ENCODE data around the gene SMAP2. TPM values are rescaled to one million over a fixed set of nuclear protein-coding genes. Genes with fewer than 3 reads are reported as not detected.

SMAP2 gene
- total RNA-seq, 1 experiment from 2014 or later: 8.2 TPM

DNA sequence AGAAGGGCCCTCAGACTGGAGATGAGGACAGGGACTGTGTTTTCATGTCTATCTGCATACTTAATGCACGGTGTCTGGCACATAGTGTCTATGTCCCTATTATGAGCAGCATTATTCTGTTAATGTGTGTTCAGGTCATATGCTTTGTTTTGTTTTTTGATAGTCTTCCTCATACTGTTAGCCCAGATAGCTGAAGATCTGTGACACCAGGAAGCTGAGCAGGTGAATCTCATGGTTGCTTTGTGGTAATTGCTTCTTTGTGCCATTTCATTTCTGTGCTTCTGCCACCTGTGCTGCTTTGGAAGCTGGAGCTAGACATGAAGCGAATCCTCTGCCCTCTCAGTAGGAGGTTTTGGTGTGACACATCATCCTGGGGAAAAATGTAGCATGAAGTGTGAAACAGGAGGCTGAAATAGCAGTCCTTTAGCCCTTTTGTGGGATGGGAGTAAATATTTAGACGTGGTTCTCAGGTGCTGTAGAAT lies 15.8 kb downstream of the SMAP2 start:
- Histone ChIP-seq H3K4me1 (ENCODE audit: insufficient read depth, low read length) (no peaks in the 10 kb centered on the region; the same call in 1 of the 2 replicates), H2AK5ac (ENCODE audit: insufficient read length, low read length) (no peak overlapping the region), H3K23me2 (ENCODE audit: insufficient read length, low read depth, low read length, poor library complexity, severe bottlenecking) (no peaks in the 10 kb centered on the region), H2BK12ac (ENCODE audit: insufficient read length, low read depth, low read length) (no peak overlapping the region), H3T11ph (ENCODE audit: low read length) (no peak overlapping the region), H3K27ac (ENCODE audit: insufficient read length, low read depth, low read length) (no peak overlapping the region), H3K56ac (ENCODE audit: insufficient read length, low read depth, low read length) (no peak overlapping the region), H4K5ac (ENCODE audit: insufficient read length, low read depth, low read length) (no peak overlapping the region), H4K91ac (ENCODE audit: insufficient read length, low read depth, low read length) (no peak overlapping the region), H4K8ac (replicated peaks; ENCODE audit: insufficient read length, low read depth, low read length) (no peak overlapping the region), H3K79me1 (ENCODE audit: insufficient read depth, low read depth, low read length, poor library complexity, severe bottlenecking) (no peaks in the 10 kb centered on the region), H2BK5ac (ENCODE audit: insufficient read length, low read length) (no peak overlapping the region), H2AFZ (ENCODE audit: low read length) (no peak overlapping the region), H3K9ac (ENCODE audit: extremely low read depth, insufficient read length, low read length) (no peak overlapping the region), H3K79me2 (ENCODE audit: insufficient read depth, low read length) (no peaks in the 10 kb centered on the region), H3K18ac (ENCODE audit: insufficient read length, low read depth, low read length) (no peak overlapping the region), H3K9me3 (ENCODE audit: control insufficient read depth, low read depth, low read length) (no peaks in the 10 kb centered on the region), H2BK15ac (ENCODE audit: low read depth, low read length) (no peak overlapping the region), H3K23ac (ENCODE audit: insufficient read length, low read depth, low read length) (no peak overlapping the region), H2BK120ac (ENCODE audit: low read depth, low read length, poor library complexity, severe bottlenecking) (no peak overlapping the region), H4K20me1 (ENCODE audit: control insufficient read depth, insufficient read depth, insufficient read length) (no peaks in the 10 kb centered on the region), H3K14ac (ENCODE audit: insufficient read depth, low read length) (no peak overlapping the region), H3K27me3 (ENCODE audit: insufficient read depth, low read length) (no peaks in the 10 kb centered on the region), H3K4ac (ENCODE audit: low read depth, low read length) (no peak overlapping the region), H2BK20ac (ENCODE audit: low read depth, low read length, poor library complexity, severe bottlenecking) (no peak overlapping the region), H3K4me2 (ENCODE audit: insufficient read depth, insufficient read length, low read length) (no peak overlapping the region)
- Mint-ChIP-seq H3K36me3 (ENCODE audit: insufficient read depth in 1 of 3, low read depth in 3 of 3) (peaks cover 0 to 2% (median 0%) of the 10 kb centered on the region in 3 experiments; a peak in 2 of 7 replicates), H3K27me3 (ENCODE audit: low read depth) (no peaks in the 10 kb centered on the region), H3K4me1 (peaks cover 0 to 6% of the 10 kb centered on the region in 2 experiments; a peak in 2 of 4 replicates), H3K9me3 (no peaks in the 10 kb centered on the region), H3K27ac (no peak overlapping the region), H3K4me3 (no peak overlapping the region)
- no peak for DNase-seq
- TF ChIP-seq, protein P1, sequence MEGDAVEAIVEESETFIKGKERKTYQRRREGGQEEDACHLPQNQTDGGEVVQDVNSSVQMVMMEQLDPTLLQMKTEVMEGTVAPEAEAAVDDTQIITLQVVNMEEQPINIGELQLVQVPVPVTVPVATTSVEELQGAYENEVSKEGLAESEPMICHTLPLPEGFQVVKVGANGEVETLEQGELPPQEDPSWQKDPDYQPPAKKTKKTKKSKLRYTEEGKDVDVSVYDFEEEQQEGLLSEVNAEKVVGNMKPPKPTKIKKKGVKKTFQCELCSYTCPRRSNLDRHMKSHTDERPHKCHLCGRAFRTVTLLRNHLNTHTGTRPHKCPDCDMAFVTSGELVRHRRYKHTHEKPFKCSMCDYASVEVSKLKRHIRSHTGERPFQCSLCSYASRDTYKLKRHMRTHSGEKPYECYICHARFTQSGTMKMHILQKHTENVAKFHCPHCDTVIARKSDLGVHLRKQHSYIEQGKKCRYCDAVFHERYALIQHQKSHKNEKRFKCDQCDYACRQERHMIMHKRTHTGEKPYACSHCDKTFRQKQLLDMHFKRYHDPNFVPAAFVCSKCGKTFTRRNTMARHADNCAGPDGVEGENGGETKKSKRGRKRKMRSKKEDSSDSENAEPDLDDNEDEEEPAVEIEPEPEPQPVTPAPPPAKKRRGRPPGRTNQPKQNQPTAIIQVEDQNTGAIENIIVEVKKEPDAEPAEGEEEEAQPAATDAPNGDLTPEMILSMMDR (conservative IDR thresholded peaks at IDR 0.05): no peak
- no CpG with 5 or more reads among the region's 3 CpGs for WGBS (ENCODE audit: extremely low coverage, insufficient read length, low lambda C conversion rate)

All from H9 (cell line).